GM19324 (cell line): Measurements from ENCODE around the gene TCERG1L.

Experiments
- ATAC-seq: cut with Tn5 transposase; IDR thresholded peaks from one replicate; pipeline ENCODE4 v1.9.1; 2021; ENCODE audit warnings: mild to moderate bottlenecking, moderate library complexity; ENCODE audit not compliant: unreplicated experiment, low FRiP score

Gene TCERG1L

GRCh38 chr10:131059881-131060280 is 251.6 kb downstream of the TCERG1L start:
- no peak for ATAC-seq

GRCh38 chr10:131058799-131059198 is 252.7 kb downstream of the TCERG1L start:
- ATAC-seq, result no peak

GRCh38 chr10:131056781-131057180 is 254.7 kb downstream of the TCERG1L start:
- no peak for ATAC-seq

GRCh38 chr10:131056091-131056579 is 255.4 kb downstream of the TCERG1L start:
- no peak for ATAC-seq

GRCh38 chr10:131055437-131055836 is 256.1 kb downstream of the TCERG1L start:
- no peak for ATAC-seq

GRCh38 chr10:131053192-131053591 is 258.3 kb downstream of the TCERG1L start:
- ATAC-seq, result no peak

GRCh38 chr10:131050162-131050766 is 261.3 kb downstream of the TCERG1L start:
- no peak for ATAC-seq

GRCh38 chr10:131049016-131049415 is 262.5 kb downstream of the TCERG1L start:
- no peak for ATAC-seq

GRCh38 chr10:131048606-131049005 is 262.9 kb downstream of the TCERG1L start:
- ATAC-seq, result no peak

GRCh38 chr10:131047501-131047900 is 264.0 kb downstream of the TCERG1L start:
- no peak for ATAC-seq

- no peak for ATAC-seq
Observed at GRCh38 chr10:131046194-131046593, 265.3 kb downstream of the TCERG1L start.

- ATAC-seq, result no peak
Observed at GRCh38 chr10:131044379-131045111, 267.0 kb downstream of the TCERG1L start.

GRCh38 chr10:131043039-131043691 is 268.4 kb downstream of the TCERG1L start:
- no peak for ATAC-seq
